Thyroid gland (tissue), 4 donors: ENCODE results near the gene EXOG. TPM values are rescaled to one million over a fixed set of nuclear protein-coding genes. Genes with fewer than 3 reads are reported as not detected.

Experiments
- DNase-seq, 2 donors: peaks; one replicate each; pipeline ENCODE4 v3.0.0-alpha.2; 2019
- H3K27ac ChIP-seq, 3 donors: fragments of 200-600 bp; sonication (generic); 1 replicate in 2 of 3; 2 replicates in 1 of 3; pipeline ENCODE4 v1.5.1; 2016 to 2019; ENCODE audit warnings: mild to moderate bottlenecking in 1 of 3, moderate library complexity in 1 of 3
- H3K27me3 ChIP-seq: fragments of 200-600 bp; sonication (generic); one replicate; pipeline ENCODE4 v1.5.1; 2019
- H3K36me3 ChIP-seq, 2 donors: fragments of 200-600 bp; sonication (generic); one replicate each; pipeline ENCODE4 v1.5.1; 2016 to 2019
- H3K4me1 ChIP-seq, 2 donors: fragments of 200-600 bp; sonication (generic); one replicate each; pipeline ENCODE4 v1.5.1; 2017 to 2019
- H3K4me3 ChIP-seq, 3 donors: fragments of 200-600 bp; sonication (generic); replicated peaks in 1 of 3; 1 replicate in 2 of 3; 2 replicates in 1 of 3; pipeline ENCODE4 v1.5.1; 2016; ENCODE audit warnings: mild to moderate bottlenecking in 1 of 3
- H3K9me3 ChIP-seq: fragments of 200-600 bp; sonication (generic); one replicate; pipeline ENCODE4 v1.5.1; 2017
- POLR2A ChIP-seq, 2 donors: fragments of 450-650 bp; IDR thresholded peaks; one replicate each; pipeline ENCODE4 v1.6.1; 2017; ENCODE audit warnings: antibody characterized with exemption in 2 of 2, mild to moderate bottlenecking in 2 of 2, moderate library complexity in 1 of 2
- WGBS, 2 donors: methylation state at CpG; one replicate each; pipeline ENCODE4 v1.1.5; 2017; 5-methylcytosine and 5-hydroxymethylcytosine counted together
- intact Hi-C: fragments of 100-400 bp; cut with DNase I; formaldehyde crosslinking; loops from one replicate; pipeline ENCODE4 v1.15.1; 2023
- total RNA-seq, 4 donors: library from RNA; depleted of rRNA; stranded (reverse); fragments of >200 nt; gene quantifications; one replicate each; pipeline ENCODE4 v1.2.3, GENCODE V29; 2016
- TF ChIP-seq, protein P1 (sequence below), 6 experiments: fragments of 200-600 bp in 3 of 6; fragments of 450-650 bp in 3 of 6; sonication (generic) in 3 of 6; IDR thresholded peaks; one replicate each; pipeline ENCODE4 v1.5.1; 2016 to 2019; ENCODE audit warnings: antibody characterized with exemption in 6 of 6, mild to moderate bottlenecking in 2 of 6, inconsistent platforms in 1 of 6, moderate library complexity in 1 of 6

Gene EXOG
- total RNA-seq, 4 donors from 2014 or later = 7.6 to 17.6 (median 14.1) TPM

DNA sequence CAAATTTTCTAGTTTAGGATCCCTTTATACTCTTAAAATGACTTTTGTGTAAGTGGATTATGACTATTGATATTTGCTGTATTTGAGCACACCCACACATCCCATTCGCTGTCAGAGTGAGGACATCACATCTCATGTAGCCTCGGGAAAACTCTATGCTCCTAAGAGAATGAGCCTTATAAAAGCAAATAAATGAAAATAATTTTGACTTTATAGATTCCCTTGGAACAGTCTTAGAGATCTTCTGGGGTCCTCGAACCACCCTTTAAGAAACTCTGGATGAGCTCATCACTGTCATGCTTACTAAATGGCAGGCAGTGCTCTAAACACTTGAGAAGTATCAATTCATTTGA, 16.1 kb upstream of the EXOG start:
- no peak overlapping the region for H3K27ac ChIP-seq
- 79 to 93% methylated on average over 3 of the region's 3 CpGs for WGBS, 2 donors
- H3K4me1 ChIP-seq = no peaks in the 10 kb centered on the region
- H3K36me3 ChIP-seq = peaks cover 13 to 30% of the 10 kb centered on the region in 2 donors
- H3K4me3 ChIP-seq = no peak overlapping the region
- no peaks in the 10 kb centered on the region for H3K27me3 ChIP-seq
- no peak for DNase-seq
- H3K9me3 ChIP-seq = no peaks in the 10 kb centered on the region
- TF ChIP-seq, protein P1, sequence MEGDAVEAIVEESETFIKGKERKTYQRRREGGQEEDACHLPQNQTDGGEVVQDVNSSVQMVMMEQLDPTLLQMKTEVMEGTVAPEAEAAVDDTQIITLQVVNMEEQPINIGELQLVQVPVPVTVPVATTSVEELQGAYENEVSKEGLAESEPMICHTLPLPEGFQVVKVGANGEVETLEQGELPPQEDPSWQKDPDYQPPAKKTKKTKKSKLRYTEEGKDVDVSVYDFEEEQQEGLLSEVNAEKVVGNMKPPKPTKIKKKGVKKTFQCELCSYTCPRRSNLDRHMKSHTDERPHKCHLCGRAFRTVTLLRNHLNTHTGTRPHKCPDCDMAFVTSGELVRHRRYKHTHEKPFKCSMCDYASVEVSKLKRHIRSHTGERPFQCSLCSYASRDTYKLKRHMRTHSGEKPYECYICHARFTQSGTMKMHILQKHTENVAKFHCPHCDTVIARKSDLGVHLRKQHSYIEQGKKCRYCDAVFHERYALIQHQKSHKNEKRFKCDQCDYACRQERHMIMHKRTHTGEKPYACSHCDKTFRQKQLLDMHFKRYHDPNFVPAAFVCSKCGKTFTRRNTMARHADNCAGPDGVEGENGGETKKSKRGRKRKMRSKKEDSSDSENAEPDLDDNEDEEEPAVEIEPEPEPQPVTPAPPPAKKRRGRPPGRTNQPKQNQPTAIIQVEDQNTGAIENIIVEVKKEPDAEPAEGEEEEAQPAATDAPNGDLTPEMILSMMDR (IDR thresholded peaks at IDR 0.05) = no peak
- no peak for TF ChIP-seq POLR2A (IDR thresholded peaks at IDR 0.05)
- intact Hi-C loops = loop anchor here (2.0 kb wide), 1 partner anchor 135 kb away; no protein-coding TSS in a partner anchor

DNA sequence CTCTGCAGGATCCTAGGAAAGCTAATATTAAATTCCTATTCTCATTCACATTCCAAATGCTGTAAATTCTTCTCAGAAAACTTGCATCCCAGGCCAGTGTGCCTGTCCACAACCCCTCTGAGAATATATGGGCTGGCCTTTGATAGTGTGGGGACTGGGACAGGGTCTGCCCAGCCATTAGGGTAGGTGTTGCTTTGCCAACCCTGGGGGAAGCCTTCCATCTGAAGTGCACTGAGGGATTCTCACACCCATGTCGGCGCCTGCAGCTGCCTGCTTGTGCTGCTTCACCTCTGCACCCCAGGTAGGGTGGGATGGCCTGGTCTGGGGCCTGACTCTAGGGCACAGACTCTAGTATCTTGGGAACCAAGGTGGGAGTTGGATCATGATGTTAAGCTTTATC, 15.2 kb upstream of the EXOG start:
- peaks cover 13 to 30% of the 10 kb centered on the region in 2 donors for H3K36me3 ChIP-seq
- intact Hi-C loops = loop anchor here (2.0 kb wide), 1 partner anchor 136 kb away; no protein-coding TSS in a partner anchor
- WGBS, 2 donors = 90 to 91% methylated on average over 2 of the region's 2 CpGs

DNA sequence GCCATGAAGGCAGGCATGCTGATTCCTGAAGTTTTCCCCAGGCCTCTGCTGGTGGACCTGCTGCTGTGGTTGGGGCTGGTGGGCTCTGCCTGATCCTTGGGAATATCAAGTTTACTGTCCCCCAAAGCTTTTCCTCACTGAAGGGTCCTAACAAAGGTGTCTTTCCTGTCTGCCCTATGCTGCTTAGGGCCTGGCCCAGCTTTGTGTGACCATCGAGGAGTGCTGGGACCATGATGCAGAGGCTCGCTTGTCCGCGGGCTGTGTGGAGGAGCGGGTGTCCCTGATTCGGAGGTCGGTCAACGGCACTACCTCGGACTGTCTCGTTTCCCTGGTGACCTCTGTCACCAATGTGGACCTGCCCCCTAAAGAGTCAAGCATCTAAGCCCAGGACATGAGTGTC, 13.2 kb upstream of the EXOG start:
- no peaks in the 10 kb centered on the region for H3K9me3 ChIP-seq
- WGBS, 2 donors = 84 to 90% methylated on average over 10 of the region's 10 CpGs
- TF ChIP-seq, protein P1 (IDR thresholded peaks at IDR 0.05) = no peak
- TF ChIP-seq POLR2A (IDR thresholded peaks at IDR 0.05) = no peak
- peaks cover 0 to 3% of the 10 kb centered on the region in 2 donors for H3K4me1 ChIP-seq
- peaks cover 13 to 30% of the 10 kb centered on the region in 2 donors for H3K36me3 ChIP-seq
- intact Hi-C loops = no loop called here
- H3K4me3 ChIP-seq = no peak overlapping the region
- no peak for DNase-seq
- no peak overlapping the region for H3K27ac ChIP-seq
- H3K27me3 ChIP-seq = no peaks in the 10 kb centered on the region

More for the DNA sequence above, 15.2 kb upstream of the EXOG start:
- Histone ChIP-seq H3K9me3 (no peaks in the 10 kb centered on the region), H3K4me3 (no peak overlapping the region), H3K27ac (no peak overlapping the region), H3K4me1 (no peaks in the 10 kb centered on the region), H3K27me3 (no peaks in the 10 kb centered on the region)
- TF ChIP-seq POLR2A (IDR thresholded peaks at IDR 0.05) = no peak
- TF ChIP-seq, protein P1 (IDR thresholded peaks at IDR 0.05) = no peak
- DNase-seq = no peak

DNA sequence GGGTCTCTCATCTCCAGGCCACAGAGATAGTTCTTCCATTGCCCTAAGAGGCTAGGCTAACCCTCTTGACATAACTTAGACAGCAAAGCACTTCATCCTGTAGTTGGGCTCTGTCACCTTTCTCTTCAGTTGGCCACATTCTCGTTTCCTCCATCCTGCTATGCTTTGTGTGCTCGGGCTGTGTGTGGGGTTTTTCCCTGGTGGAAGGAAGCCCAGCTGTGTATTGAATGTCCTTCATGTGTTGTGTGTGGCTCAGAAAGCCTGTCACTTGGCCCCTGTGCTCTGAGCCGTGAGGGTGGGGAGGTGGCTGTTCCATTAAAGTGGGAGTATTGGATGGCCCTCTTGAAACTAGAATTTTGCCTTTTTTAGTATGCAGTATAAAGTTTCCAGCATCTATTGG, 8.8 kb upstream of the EXOG start:
- WGBS, 2 donors = 54 to 59% methylated on average over 3 of the region's 3 CpGs
- Histone ChIP-seq H3K4me3 (no peak overlapping the region), H3K27me3 (no peaks in the 10 kb centered on the region), H3K9me3 (no peaks in the 10 kb centered on the region), H3K27ac (no peak overlapping the region), H3K4me1 (peaks cover 0 to 3% of the 10 kb centered on the region in 2 donors), H3K36me3 (peaks cover 0 to 15% of the 10 kb centered on the region in 2 donors)
- intact Hi-C loops = no loop called here
- no peak for TF ChIP-seq POLR2A (IDR thresholded peaks at IDR 0.05)
- TF ChIP-seq, protein P1 (IDR thresholded peaks at IDR 0.05) = no peak
- no peak for DNase-seq

DNA sequence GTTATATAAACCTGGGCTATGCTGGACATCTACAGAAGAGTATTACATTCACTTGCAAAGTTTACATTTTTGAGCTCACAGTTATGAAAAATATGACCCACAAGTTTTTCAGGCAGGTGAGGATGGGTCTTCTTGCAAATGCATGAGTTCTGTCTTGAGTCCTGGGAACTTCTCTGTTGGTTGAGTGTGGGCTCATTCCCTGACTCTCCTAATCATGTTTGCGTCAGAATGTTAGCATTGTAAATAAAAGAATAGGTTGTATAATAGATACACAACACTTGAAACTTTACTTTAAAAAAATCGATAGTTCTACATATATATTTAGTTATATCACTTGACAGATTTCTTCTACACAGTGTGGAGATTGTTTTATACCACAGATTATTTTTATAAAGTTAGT, 7.2 kb upstream of the EXOG start:
- Histone ChIP-seq H3K4me1 (peaks cover 0 to 3% of the 10 kb centered on the region in 2 donors), H3K27me3 (no peaks in the 10 kb centered on the region), H3K9me3 (no peaks in the 10 kb centered on the region), H3K27ac (no peak overlapping the region), H3K4me3 (no peak overlapping the region), H3K36me3 (peaks cover 0 to under 1% of the 10 kb centered on the region in 2 donors)
- no peak for TF ChIP-seq POLR2A (IDR thresholded peaks at IDR 0.05)
- TF ChIP-seq, protein P1 (IDR thresholded peaks at IDR 0.05) = no peak
- DNase-seq = no peak
- intact Hi-C loops = no loop called here
- WGBS, 2 donors = 94 to 97% methylated on average over 2 of the region's 2 CpGs
